Fibroblast of skin of abdomen (primary cell): ENCODE measurements around the gene GGPS1.
"Not testable (repeated sequence)": the region's sequence is repeated elsewhere in the genome, so short reads cannot be mapped to it uniquely, and the experiment has no call there.

Experiments used
- DNase-seq: peaks from one replicate; pipeline ENCODE4 v3.0.0-alpha.2; 2013

The GGPS1 gene

DNA sequence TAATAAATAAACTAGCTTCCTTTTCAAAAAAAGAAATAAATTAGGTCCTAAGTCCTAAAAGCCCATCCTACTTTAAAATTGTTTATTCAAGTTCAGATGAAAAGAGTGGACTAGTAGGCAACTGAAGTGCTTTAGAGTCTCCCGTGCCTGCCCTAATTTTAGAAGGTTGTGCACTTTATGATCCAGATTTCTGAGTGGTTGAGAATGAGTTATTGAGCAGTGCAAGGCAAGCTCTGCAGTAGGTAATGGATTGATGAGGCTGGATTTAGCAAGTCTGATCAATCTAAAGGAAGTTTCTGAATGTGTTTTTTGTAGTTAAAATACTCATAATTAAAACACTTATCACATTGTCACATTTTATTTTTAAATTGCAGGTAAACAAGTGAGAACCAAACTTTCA, 13.0 kb downstream of the GGPS1 start:
- DNase-seq: no peak

DNA sequence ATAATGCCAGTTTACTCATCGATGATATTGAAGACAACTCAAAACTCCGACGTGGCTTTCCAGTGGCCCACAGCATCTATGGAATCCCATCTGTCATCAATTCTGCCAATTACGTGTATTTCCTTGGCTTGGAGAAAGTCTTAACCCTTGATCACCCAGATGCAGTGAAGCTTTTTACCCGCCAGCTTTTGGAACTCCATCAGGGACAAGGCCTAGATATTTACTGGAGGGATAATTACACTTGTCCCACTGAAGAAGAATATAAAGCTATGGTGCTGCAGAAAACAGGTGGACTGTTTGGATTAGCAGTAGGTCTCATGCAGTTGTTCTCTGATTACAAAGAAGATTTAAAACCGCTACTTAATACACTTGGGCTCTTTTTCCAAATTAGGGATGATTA, 13.7 kb downstream of the GGPS1 start:
- DNase-seq: no peak

DNA sequence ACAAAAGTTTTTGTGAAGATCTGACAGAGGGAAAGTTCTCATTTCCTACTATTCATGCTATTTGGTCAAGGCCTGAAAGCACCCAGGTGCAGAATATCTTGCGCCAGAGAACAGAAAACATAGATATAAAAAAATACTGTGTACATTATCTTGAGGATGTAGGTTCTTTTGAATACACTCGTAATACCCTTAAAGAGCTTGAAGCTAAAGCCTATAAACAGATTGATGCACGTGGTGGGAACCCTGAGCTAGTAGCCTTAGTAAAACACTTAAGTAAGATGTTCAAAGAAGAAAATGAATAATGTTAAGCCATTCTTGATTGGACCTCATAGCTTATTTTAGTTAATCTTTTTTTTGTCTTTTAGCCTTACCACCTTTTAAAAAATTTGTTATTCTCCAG, 14.1 kb downstream of the GGPS1 start:
- DNase-seq: no peak

DNA sequence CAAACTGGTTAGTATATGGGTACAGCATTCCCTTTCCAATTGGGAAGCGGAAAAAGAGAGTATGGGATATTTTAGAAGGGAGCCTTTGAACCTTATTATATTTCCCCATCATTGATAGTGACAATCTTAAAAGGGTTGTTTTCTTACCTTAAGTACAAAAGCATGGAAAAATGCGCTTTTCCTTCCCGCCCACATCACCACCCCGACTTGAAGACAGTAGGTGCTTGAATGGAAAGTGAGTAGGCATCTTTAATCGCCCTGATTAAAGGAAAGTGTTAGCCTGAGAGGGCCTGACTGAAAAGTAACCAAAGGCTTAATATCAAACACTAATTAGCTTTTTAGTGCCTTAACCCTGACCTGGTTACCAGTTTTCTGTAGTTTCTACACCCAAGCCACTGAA, 15.4 kb downstream of the GGPS1 start:
- no peak for DNase-seq

DNA sequence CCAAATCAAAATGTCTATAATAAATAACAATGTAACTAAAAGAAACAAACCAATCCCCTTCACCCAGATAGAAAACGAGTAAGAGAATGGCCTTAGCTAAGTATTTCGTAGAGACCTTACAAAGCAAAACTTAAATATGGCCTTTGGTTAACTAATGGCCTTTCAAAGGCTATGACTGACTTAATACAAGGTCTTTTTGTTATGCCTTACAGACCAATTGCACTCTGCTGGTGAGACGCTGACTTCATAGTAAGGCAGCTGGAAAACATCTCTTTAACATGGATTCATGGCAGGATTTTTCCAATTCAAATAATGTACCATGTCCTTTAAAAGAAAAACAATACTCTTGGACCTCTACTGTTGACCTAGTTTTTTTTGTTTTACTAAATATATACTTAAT, 23.1 kb downstream of the GGPS1 start:
- DNase-seq: no peak

DNA sequence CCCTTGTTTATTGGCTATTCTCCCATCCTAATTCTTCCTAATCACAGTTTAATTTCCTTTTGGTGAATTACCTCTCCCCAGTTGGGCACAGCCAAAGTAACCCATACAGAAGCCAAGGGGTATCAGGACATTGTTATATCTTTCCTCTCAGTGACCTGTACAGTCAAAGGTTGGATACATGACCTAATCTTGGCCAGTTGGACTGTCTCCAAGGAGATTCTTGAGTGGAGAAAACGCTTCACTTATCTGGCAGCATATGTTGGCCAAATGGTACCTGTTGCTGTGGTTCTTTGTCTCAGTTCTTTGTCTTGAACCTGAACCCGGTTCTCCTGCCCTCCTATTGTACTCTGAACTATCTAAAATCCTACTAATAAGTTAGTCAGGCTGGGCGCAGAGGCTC, 23.5 kb downstream of the GGPS1 start:
- DNase-seq: no peak

DNA sequence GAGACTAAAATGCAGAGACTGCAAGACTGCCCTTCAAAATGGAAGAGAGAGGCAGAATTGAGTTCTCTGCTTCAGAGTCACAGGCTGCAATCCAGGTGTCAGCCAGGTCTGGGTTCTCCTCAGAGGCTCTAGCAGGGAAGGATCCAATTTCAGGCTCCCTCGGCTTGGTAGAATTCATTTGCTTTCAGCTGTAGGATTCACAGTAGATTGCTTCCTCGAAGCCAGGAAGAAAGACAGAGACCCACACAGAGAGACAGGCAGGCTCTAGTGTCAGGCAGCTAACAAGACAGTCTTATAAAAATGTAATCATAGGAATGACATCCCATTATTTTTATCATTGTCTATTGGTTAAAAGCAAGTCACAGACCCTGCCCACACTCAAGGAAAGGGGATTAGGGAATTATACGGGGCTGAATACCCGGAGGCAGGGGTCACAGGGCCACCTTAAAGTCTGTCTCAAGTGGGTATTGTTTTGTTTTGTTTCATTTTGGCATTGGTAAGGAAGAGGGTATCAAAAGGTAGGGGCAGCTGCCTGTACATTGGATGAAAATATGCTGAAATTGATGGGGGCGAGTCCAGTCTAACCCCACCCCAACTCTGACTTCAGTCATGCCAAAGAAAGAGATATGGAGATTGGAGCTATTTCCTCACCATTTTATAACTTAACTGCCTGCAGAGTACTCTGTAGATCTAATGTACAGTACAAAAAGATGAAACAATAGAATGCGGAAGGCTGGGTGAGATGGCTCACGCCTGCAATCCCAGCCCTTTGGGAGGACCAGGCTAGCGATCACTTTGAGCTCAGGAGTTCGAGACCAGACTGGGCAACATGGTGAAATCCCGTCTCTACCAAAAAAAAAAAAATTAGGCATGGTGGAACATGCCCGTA, 29.4 kb downstream of the GGPS1 start:
- no peak for DNase-seq

DNA sequence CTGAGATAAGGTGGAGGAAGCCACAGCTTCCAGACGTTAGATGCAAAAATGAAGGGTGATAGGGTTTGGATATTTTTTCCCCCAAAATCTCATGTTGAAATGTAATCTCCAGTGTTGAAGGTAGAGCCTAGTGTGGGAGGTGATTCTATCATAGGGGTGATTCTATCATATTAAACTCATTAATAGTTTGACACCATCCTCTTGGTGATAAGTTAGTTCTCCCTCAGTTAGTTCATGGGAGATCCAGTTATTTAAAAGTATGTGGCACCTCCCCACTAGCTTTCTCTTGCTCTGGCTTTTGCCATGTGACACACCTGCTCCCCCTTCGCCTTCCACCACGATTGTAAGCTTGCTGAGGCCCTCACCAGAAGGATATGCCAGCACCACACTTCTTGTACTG, 30.5 kb downstream of the GGPS1 start:
- no peak for DNase-seq

DNA sequence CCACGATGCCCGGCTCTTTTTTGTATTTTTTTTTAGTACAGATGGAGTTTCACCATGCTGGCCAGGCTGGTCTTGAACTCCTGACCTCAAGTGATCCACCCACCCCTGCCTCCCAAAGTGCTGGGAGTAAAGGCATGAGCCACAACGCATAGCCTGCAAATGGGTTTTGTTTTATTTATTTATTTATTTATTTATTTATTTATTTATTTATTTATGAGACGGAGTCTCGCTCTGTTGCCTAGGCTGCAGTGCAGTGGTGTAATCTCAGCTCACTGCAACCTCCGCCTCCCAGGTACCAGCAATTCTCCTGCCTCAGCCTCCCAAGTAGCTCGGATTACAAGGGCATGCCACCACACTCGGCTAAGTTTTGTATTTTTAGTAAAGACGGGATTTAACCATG, 35.8 kb downstream of the GGPS1 start:
- not testable (repeated sequence) for DNase-seq

DNA sequence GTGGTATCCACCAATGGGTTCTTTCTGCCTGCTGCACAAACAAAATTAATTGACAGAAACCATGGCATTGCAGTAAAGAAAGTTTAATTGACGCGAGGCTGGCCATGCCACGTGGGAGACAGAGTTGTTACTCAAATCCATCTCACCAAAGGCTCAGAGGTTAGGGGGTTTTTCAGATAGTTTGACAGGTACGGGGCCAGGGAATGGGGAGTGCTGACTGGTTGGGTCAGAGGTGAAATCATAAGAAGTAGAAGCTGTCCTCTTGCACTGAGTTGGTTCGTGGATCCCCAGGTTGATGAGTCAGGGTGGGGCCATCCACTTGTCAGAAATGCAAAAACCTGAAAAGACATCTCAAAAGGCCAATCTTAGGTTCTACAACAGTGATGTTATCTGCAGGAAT, 37.9 kb downstream of the GGPS1 start:
- DNase-seq: no peak

DNA sequence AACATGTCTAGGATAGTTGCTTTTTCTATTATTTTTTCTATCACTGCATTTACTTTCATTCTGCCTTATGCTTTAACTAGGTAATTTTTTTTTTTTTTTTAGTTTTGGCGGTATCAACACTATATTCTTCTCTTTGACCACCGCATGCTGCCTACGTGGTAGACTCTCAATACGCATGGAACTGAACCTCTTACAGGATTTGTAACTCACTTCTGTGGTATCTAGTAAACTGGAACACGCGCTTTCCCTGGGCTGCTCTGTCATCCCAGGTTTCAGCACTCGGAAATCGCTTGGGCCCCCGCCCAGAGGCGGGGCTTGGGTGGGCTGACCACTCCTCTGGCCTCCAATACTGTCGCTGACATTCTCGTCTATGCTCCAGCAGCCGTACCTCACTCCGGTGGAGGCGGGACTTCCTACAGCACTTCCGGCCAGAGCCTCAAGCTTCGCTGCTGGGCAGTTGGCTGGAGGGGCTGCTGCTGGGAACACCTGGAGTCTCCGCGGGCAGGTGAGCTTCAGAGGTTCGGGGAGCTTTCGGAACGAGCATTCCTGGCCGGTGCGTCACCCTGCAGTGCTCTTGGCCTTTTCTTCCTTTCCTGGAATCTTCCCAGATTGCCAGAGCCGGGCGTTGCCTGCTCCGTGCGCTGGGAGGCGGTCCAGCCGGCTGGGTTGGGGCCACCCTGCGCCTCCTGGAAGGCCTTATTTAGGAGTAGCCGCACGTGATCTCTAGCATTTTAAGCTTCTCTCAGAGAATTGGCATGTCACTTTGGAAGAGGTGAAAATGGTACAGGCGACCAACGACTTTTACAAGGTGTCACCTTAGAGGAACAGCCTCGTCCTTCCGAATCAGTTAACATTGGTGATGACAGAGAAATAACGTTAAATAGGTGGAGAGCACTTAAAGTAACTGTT, 38.9 kb downstream of the GGPS1 start, which contains the start of gene TBCE:
Gene TBCE (plus strand): TSS at position 428 of the 909 bp plus-strand sequence. CDS start 12,623 bp downstream, outside the sequence.
- DNase-seq: peak; percentile 96

DNA sequence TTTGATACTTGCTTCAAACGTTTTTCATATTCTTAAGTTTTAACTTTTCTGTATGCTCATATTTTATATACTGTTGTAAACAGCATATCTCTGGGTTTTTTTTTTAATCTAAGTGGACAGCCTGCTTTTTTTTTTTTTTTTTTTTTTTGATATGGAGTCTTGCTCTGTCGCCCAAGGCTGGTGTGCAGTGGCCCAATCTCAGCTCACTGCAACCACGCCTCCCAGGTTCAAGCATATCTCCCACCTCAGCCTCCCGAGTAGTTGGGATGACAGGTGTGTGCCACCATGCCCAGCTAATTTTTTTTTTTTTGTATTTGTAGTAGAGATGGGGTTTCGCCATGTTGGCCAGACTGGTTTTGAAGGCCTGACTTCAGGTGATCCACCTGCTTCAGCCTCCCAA, 40.1 kb downstream of the GGPS1 start:
- no peak for DNase-seq

DNA sequence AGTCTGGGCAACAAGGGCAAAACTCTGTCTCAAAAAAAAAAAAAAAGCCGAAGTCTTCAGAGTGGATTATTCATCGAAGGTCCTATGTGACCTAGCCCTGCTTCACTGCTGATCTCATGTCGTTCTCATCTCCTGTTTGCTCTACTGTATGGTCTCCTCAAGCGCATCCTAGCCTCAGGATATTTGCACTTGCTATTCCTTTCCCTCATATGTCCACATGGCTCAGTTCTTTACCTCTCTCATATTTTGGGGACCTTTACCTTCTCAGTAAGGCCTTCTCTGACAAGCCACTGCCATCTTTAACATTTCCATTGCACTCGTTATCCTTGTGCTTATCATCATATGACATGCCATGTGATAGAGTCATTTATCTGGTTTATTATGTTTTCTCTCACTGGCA, 41.4 kb downstream of the GGPS1 start:
- no peak for DNase-seq

DNA sequence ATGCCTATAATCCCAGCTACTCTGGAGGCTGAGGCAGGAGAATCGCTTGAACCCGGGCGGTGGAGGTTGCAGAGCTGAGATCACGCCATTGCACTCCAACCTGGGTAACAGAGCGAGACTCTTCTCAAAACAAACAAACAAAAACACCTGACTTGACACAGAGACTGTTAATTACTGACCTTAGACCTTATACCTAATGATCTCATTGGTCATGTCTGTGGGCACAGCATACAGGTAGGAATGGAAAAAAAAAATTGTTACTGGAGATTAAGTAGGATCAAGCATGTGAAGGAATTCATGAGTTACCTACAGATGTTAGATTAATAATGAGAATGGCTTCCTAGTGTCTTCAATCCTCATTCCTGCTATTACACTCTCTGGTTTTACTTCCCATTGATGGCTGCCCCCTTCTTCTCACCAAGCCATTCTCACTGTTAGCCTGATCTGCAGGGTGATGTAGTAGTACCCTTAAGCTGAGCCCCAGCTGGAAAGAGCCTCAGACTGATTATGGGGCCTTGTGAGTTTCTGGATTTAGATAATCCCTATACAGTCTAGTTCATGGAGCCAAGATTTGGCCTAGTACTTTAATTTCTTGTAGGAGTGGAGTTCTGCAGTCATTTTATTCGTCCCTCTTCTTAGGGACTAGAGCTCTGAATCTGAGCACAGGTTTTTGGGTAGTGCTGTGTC, 47.7 kb downstream of the GGPS1 start:
- DNase-seq: no peak

DNA sequence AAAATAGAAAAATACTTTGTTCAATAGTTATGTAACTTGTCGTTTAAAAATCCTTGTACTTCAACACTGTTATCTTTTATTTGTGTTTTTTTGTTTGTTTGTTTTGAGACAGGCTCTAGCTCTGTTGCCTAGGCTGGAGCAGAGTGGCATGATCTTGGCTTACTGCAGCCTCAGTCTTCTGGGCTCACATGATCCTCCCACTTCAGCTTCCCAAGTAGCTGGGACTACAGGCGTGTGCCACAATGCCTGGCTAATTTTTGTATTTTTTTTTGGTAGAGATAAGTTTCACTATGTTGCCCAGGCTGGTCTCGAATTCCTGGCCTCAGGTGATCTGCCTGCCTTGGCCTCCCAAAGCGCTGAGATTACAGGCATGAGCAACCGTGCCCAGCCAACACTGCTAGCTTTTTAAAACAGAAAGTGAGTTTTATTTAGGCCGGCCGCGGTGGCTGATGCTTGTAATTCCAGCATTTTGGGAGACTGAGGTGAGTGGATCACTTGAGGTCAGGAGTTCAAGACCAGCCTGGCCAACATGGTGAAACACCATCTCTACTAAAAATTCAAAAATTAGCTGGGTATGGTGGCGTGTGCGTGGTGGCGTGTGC, 49.9 kb downstream of the GGPS1 start:
- DNase-seq: not testable (repeated sequence)

DNA sequence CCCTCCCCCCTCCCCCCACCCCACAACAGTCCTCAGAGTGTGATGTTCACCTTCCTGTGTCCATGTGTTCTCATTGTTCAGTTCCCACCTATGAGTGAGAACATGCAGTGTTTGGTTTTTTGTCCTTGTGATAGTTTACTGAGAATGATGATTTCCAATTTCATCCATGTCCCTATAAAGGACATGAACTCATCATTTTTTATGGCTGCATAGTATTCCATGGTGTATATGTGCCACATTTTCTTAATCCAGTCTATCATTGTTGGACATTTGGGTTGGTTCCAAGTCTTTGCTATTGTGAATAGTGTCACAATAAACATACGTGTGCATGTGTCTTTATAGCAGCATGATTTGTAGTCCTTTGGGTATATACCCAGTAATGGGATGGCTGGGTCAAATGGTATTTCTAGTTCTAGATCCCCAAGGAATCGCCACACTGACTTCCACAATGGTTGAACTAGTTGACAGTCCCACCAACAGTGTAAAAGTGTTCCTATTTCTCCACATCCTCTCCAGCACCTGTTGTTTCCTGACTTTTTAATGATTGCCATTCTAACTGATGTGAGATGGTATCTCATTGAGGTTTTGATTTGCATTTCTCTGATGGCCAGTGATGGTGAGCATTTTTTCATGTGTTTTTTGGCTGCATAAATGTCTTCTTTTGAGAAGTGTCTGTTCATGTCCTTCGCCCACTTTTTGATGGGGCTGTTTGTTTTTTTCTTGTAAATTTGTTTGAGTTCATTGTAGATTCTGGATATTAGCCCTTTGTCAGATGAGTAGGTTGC, 53.8 kb downstream of the GGPS1 start:
- not testable (repeated sequence) for DNase-seq

DNA sequence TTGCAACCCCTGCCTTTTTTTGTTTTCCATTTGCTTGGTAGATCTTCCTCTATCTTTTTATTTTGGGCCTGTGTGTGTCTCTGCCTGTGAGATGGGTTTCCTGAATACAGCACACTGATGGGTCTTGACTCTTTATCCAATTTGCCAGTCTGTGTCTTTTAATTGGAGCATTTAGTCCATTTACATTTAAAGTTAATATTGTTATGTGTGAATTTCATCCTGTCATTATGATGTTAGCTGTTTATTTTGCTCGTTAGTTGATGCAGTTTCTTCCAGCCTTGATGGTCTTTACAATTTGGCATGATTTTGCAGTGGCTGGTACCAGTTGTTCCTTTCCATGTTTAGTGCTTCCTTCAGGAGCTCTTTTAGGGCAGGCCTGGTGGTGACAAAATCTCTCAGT, 57.3 kb downstream of the GGPS1 start:
- not testable (repeated sequence) for DNase-seq

DNA sequence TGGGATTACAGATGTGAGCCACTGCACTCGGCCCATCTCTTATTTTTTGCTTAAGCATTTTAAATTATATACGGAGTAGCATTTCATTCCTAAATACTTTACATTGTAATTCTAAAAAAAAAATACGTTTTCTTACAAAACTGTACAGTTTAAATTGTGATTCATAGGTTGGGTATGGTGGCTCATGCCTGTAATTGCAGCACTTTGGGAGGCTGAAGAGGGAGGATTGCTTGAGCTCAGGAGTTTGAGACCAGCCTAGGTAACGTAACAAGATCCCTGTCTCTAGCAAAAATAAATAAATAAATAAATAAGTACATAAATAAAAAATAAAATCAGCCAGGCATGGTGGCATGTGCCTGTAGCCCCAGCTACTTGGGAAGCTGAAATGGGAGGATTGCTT, 63.5 kb downstream of the GGPS1 start:
- DNase-seq: peak; percentile 38
